GM12874 (cell line): ENCODE data around the gene DENND1B.

Source experiments
- TF ChIP-seq, protein P1 (sequence below): IDR thresholded peaks from 2 replicates; pipeline ENCODE4 v1.5.1; 2011; ENCODE audit warnings: low read depth, mild to moderate bottlenecking, control low read depth, low read length, moderate library complexity; ENCODE audit not compliant: insufficient read depth

Gene DENND1B

GRCh38 chr1:197486946-197487345 lies 288.3 kb downstream of the DENND1B start:
- TF ChIP-seq, protein P1, sequence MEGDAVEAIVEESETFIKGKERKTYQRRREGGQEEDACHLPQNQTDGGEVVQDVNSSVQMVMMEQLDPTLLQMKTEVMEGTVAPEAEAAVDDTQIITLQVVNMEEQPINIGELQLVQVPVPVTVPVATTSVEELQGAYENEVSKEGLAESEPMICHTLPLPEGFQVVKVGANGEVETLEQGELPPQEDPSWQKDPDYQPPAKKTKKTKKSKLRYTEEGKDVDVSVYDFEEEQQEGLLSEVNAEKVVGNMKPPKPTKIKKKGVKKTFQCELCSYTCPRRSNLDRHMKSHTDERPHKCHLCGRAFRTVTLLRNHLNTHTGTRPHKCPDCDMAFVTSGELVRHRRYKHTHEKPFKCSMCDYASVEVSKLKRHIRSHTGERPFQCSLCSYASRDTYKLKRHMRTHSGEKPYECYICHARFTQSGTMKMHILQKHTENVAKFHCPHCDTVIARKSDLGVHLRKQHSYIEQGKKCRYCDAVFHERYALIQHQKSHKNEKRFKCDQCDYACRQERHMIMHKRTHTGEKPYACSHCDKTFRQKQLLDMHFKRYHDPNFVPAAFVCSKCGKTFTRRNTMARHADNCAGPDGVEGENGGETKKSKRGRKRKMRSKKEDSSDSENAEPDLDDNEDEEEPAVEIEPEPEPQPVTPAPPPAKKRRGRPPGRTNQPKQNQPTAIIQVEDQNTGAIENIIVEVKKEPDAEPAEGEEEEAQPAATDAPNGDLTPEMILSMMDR: no peak

DNA sequence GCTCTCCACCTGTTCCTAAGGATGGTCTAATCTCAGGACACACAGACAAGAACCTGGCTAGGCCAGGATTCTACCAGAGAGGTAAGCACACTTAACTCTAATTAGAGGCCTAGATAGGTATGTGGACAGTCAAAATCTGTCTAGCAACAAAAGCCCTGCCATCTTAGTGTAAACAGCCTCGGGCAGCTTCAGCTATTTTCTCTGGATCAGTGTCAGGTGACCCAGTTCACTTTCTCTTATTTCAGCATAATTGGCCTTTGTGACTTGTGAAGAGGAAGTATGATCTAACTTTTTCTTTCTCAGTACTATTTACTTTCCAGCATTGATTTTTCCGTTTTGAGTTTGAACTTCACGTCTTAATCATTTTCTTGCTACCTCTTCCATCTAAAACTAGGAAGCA lies 289.5 kb downstream of the DENND1B start:
- TF ChIP-seq, protein P1: no peak

- TF ChIP-seq, protein P1: no peak
Measured at GRCh38 chr1:197481101-197481500, 294.2 kb downstream of the DENND1B start.

GRCh38 chr1:197480446-197480845 lies 294.8 kb downstream of the DENND1B start:
- TF ChIP-seq, protein P1: no peak

DNA sequence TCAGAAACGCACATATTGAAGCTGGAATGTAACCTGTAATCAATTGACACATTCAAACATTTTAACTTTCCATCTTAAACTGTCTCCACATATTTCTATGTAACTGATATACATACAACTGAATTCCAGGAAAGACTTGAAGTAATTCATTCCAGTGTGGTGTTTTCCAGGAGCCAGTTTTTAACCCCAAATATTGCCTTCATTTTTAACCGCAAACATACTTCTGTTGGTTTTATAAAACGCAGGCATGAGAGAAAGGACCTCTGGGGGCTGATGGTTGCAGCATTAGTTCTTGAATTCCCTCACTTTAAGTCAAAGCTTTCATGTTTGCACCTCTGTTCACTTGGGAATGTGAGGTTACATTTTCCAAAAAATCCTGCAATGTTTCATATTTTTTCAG lies 303.1 kb downstream of the DENND1B start:
- TF ChIP-seq, protein P1: no peak

GRCh38 chr1:197471248-197471985 lies 303.9 kb downstream of the DENND1B start:
- TF ChIP-seq, protein P1: no peak

- TF ChIP-seq, protein P1: no peak
Measured at GRCh38 chr1:197470330-197470729, 304.9 kb downstream of the DENND1B start.
